Stimulated activated CD8-positive, alpha-beta memory T cell treated with anti-CD3 and anti-CD28 coated beads, Interleukin-7, amount 100 ng/mL, for 48 hours (primary cell): ENCODE data around the gene CREB5.
"Not testable (repeated sequence)": the region's sequence is repeated elsewhere in the genome, so short reads cannot be mapped to it uniquely, and the experiment has no call there.

Experiments used
- DNase-seq, 2 donors: peaks; one replicate each; pipeline ENCODE4 v3.0.0-alpha.2; 2020; ENCODE audit warnings: low read depth in 1 of 2; ENCODE audit errors: extremely low read depth in 1 of 2

CREB5 gene

GRCh38 chr7:28598586-28598985 is 186.3 kb downstream of the CREB5 start:
- DNase-seq: no peak

- DNase-seq: no peak
Measured at GRCh38 chr7:28599411-28599810, 187.1 kb downstream of the CREB5 start.

GRCh38 chr7:28602282-28602681 is 190.0 kb downstream of the CREB5 start:
- DNase-seq: no peak

GRCh38 chr7:28605427-28606085 is 193.2 kb downstream of the CREB5 start:
- DNase-seq: no peak

GRCh38 chr7:28606421-28606820 is 194.1 kb downstream of the CREB5 start:
- no peak for DNase-seq

- no peak for DNase-seq
Measured at GRCh38 chr7:28607855-28608193, 195.5 kb downstream of the CREB5 start.

GRCh38 chr7:28608237-28608656 is 195.9 kb downstream of the CREB5 start:
- DNase-seq: no peak

- DNase-seq: no peak
Measured at GRCh38 chr7:28608731-28609130, 196.4 kb downstream of the CREB5 start.

GRCh38 chr7:28609608-28610007 is 197.3 kb downstream of the CREB5 start:
- no peak for DNase-seq

- not testable (repeated sequence) for DNase-seq
Measured at GRCh38 chr7:28611399-28611897, 199.1 kb downstream of the CREB5 start.

GRCh38 chr7:28613262-28613661 is 200.9 kb downstream of the CREB5 start:
- no peak for DNase-seq

- DNase-seq: no peak
Measured at GRCh38 chr7:28615091-28615490, 202.8 kb downstream of the CREB5 start.

- DNase-seq: no peak
Measured at GRCh38 chr7:28617308-28617880, 205.1 kb downstream of the CREB5 start.

- DNase-seq: no peak
Measured at GRCh38 chr7:28618383-28618782, 206.1 kb downstream of the CREB5 start.

- DNase-seq: no peak
Measured at GRCh38 chr7:28619256-28619655, 206.9 kb downstream of the CREB5 start.

GRCh38 chr7:28621369-28621841 is 209.1 kb downstream of the CREB5 start:
- no peak for DNase-seq

GRCh38 chr7:28623105-28623730 is 210.9 kb downstream of the CREB5 start:
- no peak for DNase-seq

GRCh38 chr7:28623863-28624262 is 211.5 kb downstream of the CREB5 start:
- DNase-seq: no peak

GRCh38 chr7:28625432-28625831 is 213.1 kb downstream of the CREB5 start:
- no peak for DNase-seq

GRCh38 chr7:28626221-28626620 is 213.9 kb downstream of the CREB5 start:
- no peak for DNase-seq

- DNase-seq: no peak
Measured at GRCh38 chr7:28626624-28627262, 214.4 kb downstream of the CREB5 start.

- DNase-seq: no peak
Measured at GRCh38 chr7:28627263-28627653, 214.9 kb downstream of the CREB5 start.
